K562 (cell line): Measurements from ENCODE around the gene PPL.

Experiments
- ATF3 ChIP-seq, 2 experiments: fragments of 450-650 bp in 1 of 2; sonication (generic) in 1 of 2; formaldehyde crosslinking in 1 of 2; IDR thresholded peaks in 1 of 2; conservative IDR thresholded peaks in 1 of 2; 2 replicates each; pipeline versions ENCODE4 v1.6.1 to v1.8.1; 2016 to 2023; ENCODE audit warnings: mild to moderate bottlenecking in 2 of 2, moderate library complexity in 2 of 2, inconsistent platforms in 1 of 2, missing genetic modification reagents in 1 of 2
- BHLHE40 ChIP-seq: IDR thresholded peaks from 2 replicates; pipeline ENCODE4 v1.6.1; 2011; ENCODE audit warnings: low read length, improper control_type of control experiment
- CTCF ChIP-seq, 3 experiments: IDR thresholded peaks in 2 of 3; conservative IDR thresholded peaks in 1 of 3; 2 replicates each; pipeline ENCODE4 v1.5.1; 2011 to 2012; ENCODE audit warnings: low read length in 3 of 3, mild to moderate bottlenecking in 3 of 3, control low read depth in 2 of 3, improper control_type of control experiment in 1 of 3, inconsistent platforms in 1 of 3, low read depth in 1 of 3, mixed read lengths in 1 of 3, moderate library complexity in 1 of 3; ENCODE audit not compliant: insufficient read depth in 2 of 3
- E2F6 ChIP-seq, 2 experiments: IDR thresholded peaks; 2 replicates each; pipeline ENCODE4 v1.6.1; 2011; ENCODE audit warnings: borderline replicate concordance in 1 of 2, control low read depth in 1 of 2, low read depth in 1 of 2, low read length in 1 of 2, mild to moderate bottlenecking in 1 of 2, mixed read lengths in 1 of 2, moderate library complexity in 1 of 2; ENCODE audit not compliant: insufficient read depth in 1 of 2, insufficient read length in 1 of 2, poor library complexity in 1 of 2, severe bottlenecking in 1 of 2; ENCODE audit errors: extremely low read depth in 1 of 2
- ESRRB ChIP-seq: fragments of 250-450 bp; sonication (Bioruptor Pico); IDR thresholded peaks from 2 replicates; pipeline ENCODE4 v1.5.0; 2020; ENCODE audit warnings: mild to moderate bottlenecking, moderate library complexity, borderline replicate concordance
- MYBL2 ChIP-seq, 2 experiments: fragments of 450-650 bp in 1 of 2; sonication (generic) in 1 of 2; formaldehyde crosslinking in 1 of 2; IDR thresholded peaks; 2 replicates each; pipeline versions ENCODE4 v1.6.1 to v1.8.1; 2017 to 2022; ENCODE audit warnings: borderline replicate concordance in 1 of 2, inconsistent platforms in 1 of 2, low read depth in 1 of 2, mild to moderate bottlenecking in 1 of 2, missing genetic modification reagents in 1 of 2, moderate library complexity in 1 of 2
- NFRKB ChIP-seq: fragments of 450-650 bp; IDR thresholded peaks from 2 replicates; pipeline ENCODE4 v1.6.1; 2016; ENCODE audit warnings: low read depth
- REST ChIP-seq, 2 experiments: fragments of 450-650 bp; formaldehyde crosslinking in 1 of 2; IDR thresholded peaks; 2 replicates each; pipeline versions ENCODE4 v1.4.0 to v1.6.1; 2014 to 2020; ENCODE audit warnings: mild to moderate bottlenecking in 2 of 2, borderline replicate concordance in 1 of 2, low read depth in 1 of 2
- SIN3A ChIP-seq, 2 experiments: fragments of 150-350 bp in 1 of 2; IDR thresholded peaks; 2 replicates each; pipeline ENCODE4 v1.6.1; 2011 to 2016; ENCODE audit warnings: borderline replicate concordance in 2 of 2, low read depth in 2 of 2, low read length in 2 of 2, mild to moderate bottlenecking in 2 of 2, moderate library complexity in 2 of 2; ENCODE audit not compliant: control insufficient read depth in 1 of 2
- ZFX ChIP-seq: sonication (generic); formaldehyde crosslinking; IDR thresholded peaks from 2 replicates; pipeline ENCODE4 v1.8.0; 2022; ENCODE audit warnings: mild to moderate bottlenecking, missing genetic modification reagents, moderate library complexity
- ZKSCAN1 ChIP-seq: fragments of 150-350 bp; IDR thresholded peaks from 2 replicates; pipeline ENCODE4 v1.6.1; 2016; ENCODE audit warnings: low read depth, low read length
- ZNF512 ChIP-seq: IDR thresholded peaks from 2 replicates; pipeline ENCODE4 v1.6.1; 2016; ENCODE audit warnings: missing genetic modification characterization, missing compliant biosample characterization
- ZSCAN29 ChIP-seq: fragments of 450-650 bp; IDR thresholded peaks from 2 replicates; pipeline ENCODE4 v1.6.1; 2017

GRCh38 chr16:4839942-4840341, 97.0 kb downstream of the PPL start:
- TF ChIP-seq SIN3A (IDR thresholded peaks at IDR 0.05; ENCODE audit: borderline replicate concordance in 2 of 2, control insufficient read depth in 1 of 2, low read depth in 2 of 2, low read length in 2 of 2) = no peak
- TF ChIP-seq CTCF (IDR thresholded peaks at IDR 0.05 in 2 of 3, conservative IDR thresholded peaks at IDR 0.05 in 1 of 3; ENCODE audit: insufficient read depth in 2 of 3, low read depth in 1 of 3, low read length in 3 of 3) = no peak
- no peak for TF ChIP-seq ZNF512 (tag)
- TF ChIP-seq MYBL2 (IDR thresholded peaks at IDR 0.05; ENCODE audit: low read depth) = no peak
- no peak for TF ChIP-seq MYBL2 (CRISPR knock-in tag; IDR thresholded peaks at IDR 0.05; ENCODE audit: borderline replicate concordance)
- no peak for TF ChIP-seq BHLHE40
- TF ChIP-seq ESRRB (CRISPR knock-in tag) = no peak
- no peak for TF ChIP-seq ZFX (CRISPR knock-in tag)
- no peak for TF ChIP-seq ZSCAN29
- no peak for TF ChIP-seq ATF3 (IDR thresholded peaks at IDR 0.05)
- no peak for TF ChIP-seq ATF3 (CRISPR knock-in tag; conservative IDR thresholded peaks at IDR 0.05)
- no peak for TF ChIP-seq E2F6 (IDR thresholded peaks at IDR 0.05; ENCODE audit: borderline replicate concordance in 1 of 2, extremely low read depth in 1 of 2, insufficient read depth in 1 of 2, insufficient read length in 1 of 2, low read depth in 1 of 2, low read length in 1 of 2, poor library complexity in 1 of 2, severe bottlenecking in 1 of 2)
- no peak for TF ChIP-seq ZKSCAN1
- no peak for TF ChIP-seq REST (IDR thresholded peaks at IDR 0.05; ENCODE audit: borderline replicate concordance)
- TF ChIP-seq REST (CRISPR knock-in tag; IDR thresholded peaks at IDR 0.05; ENCODE audit: low read depth) = no peak
- no peak for TF ChIP-seq NFRKB
